Glomerular endothelial cell (primary cell): ENCODE data around the gene ONECUT3. TPM values are rescaled to one million over a fixed set of nuclear protein-coding genes. Genes with fewer than 3 reads are reported as not detected.

Experiments used
- DNase-seq: peaks from one replicate; pipeline ENCODE4 v3.0.0-alpha.2; 2011; ENCODE audit warnings: low read depth, low spot score; ENCODE audit errors: extremely low read depth
- total RNA-seq: library from RNA; depleted of rRNA; stranded (reverse); fragments of >200 nt; gene quantifications from 2 replicates; pipeline ENCODE4 v1.2.3, GENCODE V29; 2015

Gene ONECUT3
- total RNA-seq, 1 donor from 2014 or later: not detected

- DNase-seq: no peak
These were observed 60.2 kb downstream of the ONECUT3 start for GRCh38 chr19:1813192-1814182.

GRCh38 chr19:1814391-1814790, 61.1 kb downstream of the ONECUT3 start:
- DNase-seq: no peak

GRCh38 chr19:1814833-1815604, 61.7 kb downstream of the ONECUT3 start:
- no peak for DNase-seq

GRCh38 chr19:1815605-1816529, 62.6 kb downstream of the ONECUT3 start:
- DNase-seq: no peak

GRCh38 chr19:1816530-1817298, 63.4 kb downstream of the ONECUT3 start:
- no peak for DNase-seq

GRCh38 chr19:1817553-1818179, 64.4 kb downstream of the ONECUT3 start:
- no peak for DNase-seq

- no peak for DNase-seq
These were observed 65.4 kb downstream of the ONECUT3 start for GRCh38 chr19:1818549-1819195.

- DNase-seq: no peak
These were observed 66.3 kb downstream of the ONECUT3 start for GRCh38 chr19:1819341-1820255.

GRCh38 chr19:1822210-1822609, 68.9 kb downstream of the ONECUT3 start:
- no peak for DNase-seq

- DNase-seq: no peak
These were observed 69.7 kb downstream of the ONECUT3 start for GRCh38 chr19:1823020-1823419.

- no peak for DNase-seq
These were observed 70.4 kb downstream of the ONECUT3 start for GRCh38 chr19:1823539-1824251.

- no peak for DNase-seq
These were observed 70.9 kb downstream of the ONECUT3 start for GRCh38 chr19:1824252-1824622.

GRCh38 chr19:1825909-1826556, 72.7 kb downstream of the ONECUT3 start:
- no peak for DNase-seq

GRCh38 chr19:1826557-1827521, 73.5 kb downstream of the ONECUT3 start:
- DNase-seq: no peak

- DNase-seq: no peak
These were observed 74.4 kb downstream of the ONECUT3 start for GRCh38 chr19:1827566-1828278.
